ENCODE results near the gene IRX5.

DNA sequence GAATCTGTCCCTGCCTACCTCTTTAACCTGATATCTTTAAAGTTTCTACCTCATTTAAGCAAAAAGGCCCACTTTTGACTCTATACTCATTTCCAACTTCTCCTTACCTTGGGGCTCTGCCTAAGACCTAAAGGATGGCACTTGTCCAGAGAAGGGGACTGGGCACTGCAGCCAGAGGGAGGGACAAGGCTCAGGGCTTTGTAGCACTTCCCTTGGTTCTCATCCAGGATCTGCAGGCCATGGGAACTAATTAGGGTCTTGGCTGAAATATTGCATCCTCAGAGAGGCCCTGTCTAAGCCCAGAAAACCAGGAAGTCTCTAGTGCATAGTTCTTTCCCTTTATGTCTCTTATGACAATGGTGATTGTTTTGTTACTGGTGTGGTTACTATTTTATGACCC lies 37.3 kb downstream of the IRX5 start:
- TF ChIP-seq EP300 (IDR thresholded peaks at IDR 0.05; ENCODE audit: borderline replicate concordance) (no peak), YY1 (IDR thresholded peaks at IDR 0.05; ENCODE audit: low read depth) (no peak), TAF1 (IDR thresholded peaks at IDR 0.05; ENCODE audit: low read depth) (no peak), TEAD4 (IDR thresholded peaks at IDR 0.05) (no peak), CEBPB (IDR thresholded peaks at IDR 0.05) (no peak)
- TF ChIP-seq, protein P1, sequence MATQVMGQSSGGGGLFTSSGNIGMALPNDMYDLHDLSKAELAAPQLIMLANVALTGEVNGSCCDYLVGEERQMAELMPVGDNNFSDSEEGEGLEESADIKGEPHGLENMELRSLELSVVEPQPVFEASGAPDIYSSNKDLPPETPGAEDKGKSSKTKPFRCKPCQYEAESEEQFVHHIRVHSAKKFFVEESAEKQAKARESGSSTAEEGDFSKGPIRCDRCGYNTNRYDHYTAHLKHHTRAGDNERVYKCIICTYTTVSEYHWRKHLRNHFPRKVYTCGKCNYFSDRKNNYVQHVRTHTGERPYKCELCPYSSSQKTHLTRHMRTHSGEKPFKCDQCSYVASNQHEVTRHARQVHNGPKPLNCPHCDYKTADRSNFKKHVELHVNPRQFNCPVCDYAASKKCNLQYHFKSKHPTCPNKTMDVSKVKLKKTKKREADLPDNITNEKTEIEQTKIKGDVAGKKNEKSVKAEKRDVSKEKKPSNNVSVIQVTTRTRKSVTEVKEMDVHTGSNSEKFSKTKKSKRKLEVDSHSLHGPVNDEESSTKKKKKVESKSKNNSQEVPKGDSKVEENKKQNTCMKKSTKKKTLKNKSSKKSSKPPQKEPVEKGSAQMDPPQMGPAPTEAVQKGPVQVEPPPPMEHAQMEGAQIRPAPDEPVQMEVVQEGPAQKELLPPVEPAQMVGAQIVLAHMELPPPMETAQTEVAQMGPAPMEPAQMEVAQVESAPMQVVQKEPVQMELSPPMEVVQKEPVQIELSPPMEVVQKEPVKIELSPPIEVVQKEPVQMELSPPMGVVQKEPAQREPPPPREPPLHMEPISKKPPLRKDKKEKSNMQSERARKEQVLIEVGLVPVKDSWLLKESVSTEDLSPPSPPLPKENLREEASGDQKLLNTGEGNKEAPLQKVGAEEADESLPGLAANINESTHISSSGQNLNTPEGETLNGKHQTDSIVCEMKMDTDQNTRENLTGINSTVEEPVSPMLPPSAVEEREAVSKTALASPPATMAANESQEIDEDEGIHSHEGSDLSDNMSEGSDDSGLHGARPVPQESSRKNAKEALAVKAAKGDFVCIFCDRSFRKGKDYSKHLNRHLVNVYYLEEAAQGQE (IDR thresholded peaks at IDR 0.05; ENCODE audit: low read depth): no peak

All from Ishikawa (cell line).